DOHH2 (cell line): ENCODE results near the gene INCENP.

Experiments used
- CTCF ChIP-seq: fragments of 200-600 bp; sonication (generic); IDR thresholded peaks from one replicate; pipeline ENCODE4 v1.5.1; 2014; ENCODE audit warnings: antibody characterized with exemption, mild to moderate bottlenecking, low read depth, low read length; ENCODE audit not compliant: poor library complexity, severe bottlenecking
- EZH2phosphoT487 ChIP-seq: fragments of 200-600 bp; sonication (generic); IDR thresholded peaks from 2 replicates; pipeline ENCODE4 v1.6.1; 2017; ENCODE audit warnings: borderline replicate concordance, mild to moderate bottlenecking, antibody characterized with exemption, low read length, moderate library complexity, mixed read lengths

GRCh38 chr11:62142043-62142375 is 18.2 kb downstream of the INCENP start:
- TF ChIP-seq CTCF = no peak
- TF ChIP-seq EZH2phosphoT487 = no peak
